Measurements from ENCODE around the gene OSBPL9.

The OSBPL9 gene

GRCh38 chr1:51616903-51617708 lies at the start of gene OSBPL9:
TSS of gene OSBPL9 (plus strand) at chr1:51617092. CDS start at chr1:51617111, 19 bp downstream.
- no peak for TF ChIP-seq CTCF (IDR thresholded peaks at IDR 0.05; ENCODE audit: low read depth, low read length, missing control alignments)

GRCh38 chr1:51567653-51568052 lies 49.2 kb upstream of the OSBPL9 start:
- in situ Hi-C loops (cut with HindIII; ENCODE audit: low pct_ligation_motif_present, low sequenced_read_pairs) = no loop called here
- peak; percentile 64 for DNase-seq
- TF ChIP-seq CTCF (IDR thresholded peaks at IDR 0.05; ENCODE audit: low read depth, low read length, missing control alignments) = no peak
- no peak overlapping the region for H3K4me3 ChIP-seq (ENCODE audit: low read depth, low read length)
- no peaks in the 10 kb centered on the region for H3K36me3 ChIP-seq (replicated peaks)
- no peaks in the 10 kb centered on the region for H3K27me3 ChIP-seq (replicated peaks)
- H3K27ac ChIP-seq = no peak overlapping the region

More at GRCh38 chr1:51616903-51617708, at the start of gene OSBPL9:
- Histone ChIP-seq H3K27ac (peak within 1 kb of the TSS; percentile 76), H3K4me3 (ENCODE audit: low read depth, low read length) (peak within 1 kb of the TSS; percentile 99), H3K36me3 (replicated peaks) (no peaks in the 10 kb centered on the region), H3K27me3 (replicated peaks) (no peaks in the 10 kb centered on the region)
- peak; percentile 90 for DNase-seq
- in situ Hi-C loops (cut with HindIII; ENCODE audit: low pct_ligation_motif_present, low sequenced_read_pairs) = no loop called here

GRCh38 chr1:51568231-51568935 lies 48.5 kb upstream of the OSBPL9 start:
- Histone ChIP-seq H3K27ac (no peak overlapping the region), H3K4me3 (ENCODE audit: low read depth, low read length) (no peak overlapping the region)
- in situ Hi-C loops (cut with HindIII; ENCODE audit: low pct_ligation_motif_present, low sequenced_read_pairs) = no loop called here

GRCh38 chr1:51569284-51570062 lies 47.4 kb upstream of the OSBPL9 start:
- Histone ChIP-seq H3K27ac (no peak overlapping the region), H3K36me3 (replicated peaks) (no peaks in the 10 kb centered on the region), H3K27me3 (replicated peaks) (no peaks in the 10 kb centered on the region), H3K4me3 (ENCODE audit: low read depth, low read length) (no peak overlapping the region)
- TF ChIP-seq CTCF (IDR thresholded peaks at IDR 0.05; ENCODE audit: low read depth, low read length, missing control alignments) = no peak
- in situ Hi-C loops (cut with HindIII; ENCODE audit: low pct_ligation_motif_present, low sequenced_read_pairs) = no loop called here
- DNase-seq = peak; percentile 77

More at GRCh38 chr1:51568231-51568935, 48.5 kb upstream of the OSBPL9 start:
- DNase-seq = no peak
- Histone ChIP-seq H3K36me3 (replicated peaks) (no peaks in the 10 kb centered on the region), H3K27me3 (replicated peaks) (no peaks in the 10 kb centered on the region)
- TF ChIP-seq CTCF (IDR thresholded peaks at IDR 0.05; ENCODE audit: low read depth, low read length, missing control alignments) = no peak

- DNase-seq = no peak
- Histone ChIP-seq H3K27ac (no peak overlapping the region), H3K27me3 (replicated peaks) (no peaks in the 10 kb centered on the region), H3K36me3 (replicated peaks) (no peaks in the 10 kb centered on the region), H3K4me3 (ENCODE audit: low read depth, low read length) (no peak overlapping the region)
- in situ Hi-C loops (cut with HindIII; ENCODE audit: low pct_ligation_motif_present, low sequenced_read_pairs) = no loop called here
- TF ChIP-seq CTCF (IDR thresholded peaks at IDR 0.05; ENCODE audit: low read depth, low read length, missing control alignments) = no peak
Observed at GRCh38 chr1:51570063-51570710, 46.7 kb upstream of the OSBPL9 start.
